OCI-LY7 (cell line): Measurements from ENCODE around the gene PDS5B. TPM values are rescaled to one million over a fixed set of nuclear protein-coding genes. Genes with fewer than 3 reads are reported as not detected.

Experiments
- BruUV-seq: library from RNA; stranded (reverse); fragments of 400-500 nt; replicated peaks from 2 replicates; lab custom pipeline; 2021; lab: Mats Ljungman, UMichigan
- CTCF ChIA-PET: fragments of 300-600 bp; sonication (Branson Sonifier 250); formaldehyde crosslinking; loops from one replicate; lab custom pipeline; 2022; ENCODE audit warnings: antibody characterized with exemption; ENCODE audit not compliant: unreplicated experiment; lab: Charles Lee
- POLR2A ChIA-PET: fragments of 300-600 bp; sonication (Branson Sonifier 250); formaldehyde crosslinking; loops from one replicate; lab custom pipeline; 2022; ENCODE audit warnings: antibody characterized with exemption; lab: Charles Lee
- DNase-seq: peaks from one replicate; pipeline ENCODE4 v3.0.0-alpha.2; 2015; ENCODE audit warnings: low spot score
- H2AFZ ChIP-seq: fragments of 200-600 bp; sonication (generic), shearing (Covaris generic); 2 replicates; pipeline ENCODE4 v1.6.1; 2014; ENCODE audit warnings: mild to moderate bottlenecking, antibody characterized with exemption, low read length, moderate library complexity
- H3K27ac ChIP-seq: fragments of 200-600 bp; sonication (generic); 2 replicates; pipeline ENCODE4 v1.5.1; 2014; ENCODE audit warnings: mixed run types, low read depth, mild to moderate bottlenecking, moderate library complexity, low read length, inconsistent platforms; ENCODE audit not compliant: poor library complexity, severe bottlenecking
- H3K36me3 ChIP-seq: fragments of 200-600 bp; sonication (generic); 2 replicates; pipeline ENCODE4 v1.6.1; 2014; ENCODE audit warnings: mild to moderate bottlenecking, antibody characterized with exemption, low read length, moderate library complexity, mixed read lengths; ENCODE audit not compliant: insufficient read depth
- H3K4me1 ChIP-seq: fragments of 200-600 bp; sonication (generic); 2 replicates; pipeline ENCODE4 v1.5.1; 2014; ENCODE audit warnings: mild to moderate bottlenecking, low read length; ENCODE audit not compliant: insufficient read depth, poor library complexity, severe bottlenecking
- H3K4me2 ChIP-seq: fragments of 200-600 bp; sonication (generic); 2 replicates; pipeline ENCODE4 v1.6.1; 2014; ENCODE audit warnings: mild to moderate bottlenecking, low read length
- H3K4me3 ChIP-seq: fragments of 200-600 bp; sonication (generic); 2 replicates; pipeline ENCODE4 v1.5.1; 2014; ENCODE audit warnings: mild to moderate bottlenecking, low read depth, low read length; ENCODE audit not compliant: poor library complexity, severe bottlenecking
- H3K79me2 ChIP-seq: fragments of 200-600 bp; sonication (generic); 2 replicates; pipeline ENCODE4 v1.6.1; 2016; ENCODE audit warnings: low read depth, mild to moderate bottlenecking, low read length, moderate library complexity, mixed read lengths; ENCODE audit not compliant: insufficient read depth
- H3K9me2 ChIP-seq: fragments of 200-600 bp; sonication (generic); 2 replicates; pipeline ENCODE4 v1.6.1; 2016; ENCODE audit warnings: mild to moderate bottlenecking, low read length, mixed read lengths; ENCODE audit not compliant: insufficient read depth
- H3K9me3 ChIP-seq: fragments of 200-600 bp; sonication (generic); 2 replicates; pipeline ENCODE4 v1.6.1; 2014; ENCODE audit warnings: mild to moderate bottlenecking, mixed run types, low read length, mixed read lengths
- H4K20me1 ChIP-seq: fragments of 200-600 bp; sonication (generic); 2 replicates; pipeline ENCODE4 v1.6.1; 2014; ENCODE audit warnings: mild to moderate bottlenecking, antibody characterized with exemption, low read length, moderate library complexity, mixed read lengths; ENCODE audit not compliant: insufficient read depth
- EZH2phosphoT487 ChIP-seq: fragments of 200-600 bp; sonication (generic); IDR thresholded peaks from 2 replicates; pipeline ENCODE4 v1.6.1; 2018; ENCODE audit warnings: low read depth, borderline replicate concordance, mild to moderate bottlenecking, mixed run types, antibody characterized with exemption, low read length, moderate library complexity, mixed read lengths
- intact Hi-C: fragments of 100-400 bp; cut with micrococcal nuclease; formaldehyde crosslinking; loops from one replicate; pipeline ENCODE4 v1.10.0; 2022; ENCODE audit not compliant: unreplicated experiment
- total RNA-seq, 2 experiments: library from RNA; depleted of rRNA in 1 of 2; stranded (reverse); fragments of >200 nt in 1 of 2; shearing (Covaris generic) in 1 of 2; gene quantifications; 2 replicates each; pipeline ENCODE4 v1.2.3, GENCODE V29; 2014 to 2022
- TF ChIP-seq, protein P1 (sequence below): fragments of 200-600 bp; sonication (generic); conservative IDR thresholded peaks from 2 replicates; pipeline ENCODE4 v1.5.1; 2014; ENCODE audit warnings: mild to moderate bottlenecking, antibody characterized with exemption, low read length, moderate library complexity, mixed read lengths

Gene PDS5B
- total RNA-seq, 2 experiments from 2014 or later = 34.1 to 70.4 TPM

DNA sequence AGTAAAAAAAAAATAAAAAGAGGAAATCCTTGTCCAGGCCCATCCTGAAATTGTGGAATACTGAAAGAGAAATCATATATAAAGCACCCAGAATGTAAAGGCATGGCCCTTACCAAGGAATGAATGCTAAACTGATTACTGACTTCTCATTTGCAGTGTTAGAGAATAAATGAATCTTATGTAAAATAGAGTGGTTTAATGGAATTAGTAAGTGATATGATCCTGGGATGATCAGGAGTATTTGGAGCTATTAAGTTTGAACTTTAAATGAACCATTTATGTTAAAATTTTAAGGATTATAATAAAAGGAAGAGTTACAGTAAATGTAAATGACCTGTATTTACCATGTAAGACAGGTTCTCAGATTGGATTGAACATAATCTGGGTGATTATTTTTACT lies 75.4 kb downstream of the PDS5B start:
- ChIA-PET CTCF (no interaction called here), POLR2A (interaction anchor here (0.7 to 1.7 kb wide), 3 partner anchors 10 to 51 kb away, joined by 3 to 11 read pairs (median 8); no protein-coding TSS in a partner anchor)
- H4K20me1 ChIP-seq = peaks cover 4% of the 10 kb centered on the region; the same call in 1 of the 2 replicates
- intact Hi-C loops = no loop called here
- H3K9me2 ChIP-seq = no peaks in the 10 kb centered on the region
- peaks cover 48% of the 10 kb centered on the region for H3K36me3 ChIP-seq
- peaks cover 30% of the 10 kb centered on the region for H3K79me2 ChIP-seq
- no peak overlapping the region for H3K27ac ChIP-seq
- no peak for TF ChIP-seq EZH2phosphoT487
- TF ChIP-seq, protein P1, sequence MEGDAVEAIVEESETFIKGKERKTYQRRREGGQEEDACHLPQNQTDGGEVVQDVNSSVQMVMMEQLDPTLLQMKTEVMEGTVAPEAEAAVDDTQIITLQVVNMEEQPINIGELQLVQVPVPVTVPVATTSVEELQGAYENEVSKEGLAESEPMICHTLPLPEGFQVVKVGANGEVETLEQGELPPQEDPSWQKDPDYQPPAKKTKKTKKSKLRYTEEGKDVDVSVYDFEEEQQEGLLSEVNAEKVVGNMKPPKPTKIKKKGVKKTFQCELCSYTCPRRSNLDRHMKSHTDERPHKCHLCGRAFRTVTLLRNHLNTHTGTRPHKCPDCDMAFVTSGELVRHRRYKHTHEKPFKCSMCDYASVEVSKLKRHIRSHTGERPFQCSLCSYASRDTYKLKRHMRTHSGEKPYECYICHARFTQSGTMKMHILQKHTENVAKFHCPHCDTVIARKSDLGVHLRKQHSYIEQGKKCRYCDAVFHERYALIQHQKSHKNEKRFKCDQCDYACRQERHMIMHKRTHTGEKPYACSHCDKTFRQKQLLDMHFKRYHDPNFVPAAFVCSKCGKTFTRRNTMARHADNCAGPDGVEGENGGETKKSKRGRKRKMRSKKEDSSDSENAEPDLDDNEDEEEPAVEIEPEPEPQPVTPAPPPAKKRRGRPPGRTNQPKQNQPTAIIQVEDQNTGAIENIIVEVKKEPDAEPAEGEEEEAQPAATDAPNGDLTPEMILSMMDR = no peak
- no peak for DNase-seq
- no peak overlapping the region for H2AFZ ChIP-seq
- peaks cover 8% of the 10 kb centered on the region; the same call in 1 of the 2 replicates for H3K9me3 ChIP-seq
- no TSS peak for BruUV-seq
- no peak overlapping the region for H3K4me3 ChIP-seq
- no peak overlapping the region for H3K4me2 ChIP-seq
- no peaks in the 10 kb centered on the region for H3K4me1 ChIP-seq

DNA sequence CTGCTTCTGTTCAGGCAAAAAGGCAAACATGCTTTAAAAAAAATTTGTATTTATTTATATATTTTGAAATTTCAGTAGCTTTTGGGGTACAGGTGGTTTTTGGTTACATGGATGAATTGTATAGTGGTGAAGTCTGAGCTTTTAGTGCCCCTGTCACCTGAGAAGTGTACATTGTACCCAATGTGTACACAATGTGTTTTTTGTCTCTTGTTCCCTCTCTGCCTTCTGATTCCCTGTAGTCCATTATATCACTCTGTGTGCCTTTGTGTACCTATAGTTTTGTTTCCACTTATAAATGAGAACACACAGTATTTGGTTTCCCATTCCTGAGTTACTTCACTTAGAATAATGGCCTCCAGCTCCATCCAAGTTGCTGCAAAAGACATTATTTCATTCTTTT lies 77.4 kb downstream of the PDS5B start:
- no peaks in the 10 kb centered on the region for H3K9me2 ChIP-seq
- TF ChIP-seq, protein P1 = no peak
- no peak for TF ChIP-seq EZH2phosphoT487
- H3K4me3 ChIP-seq = no peak overlapping the region
- no peak overlapping the region for H3K27ac ChIP-seq
- no peaks in the 10 kb centered on the region for H3K4me1 ChIP-seq
- H4K20me1 ChIP-seq = no peaks in the 10 kb centered on the region
- no peak overlapping the region for H3K4me2 ChIP-seq
- CTCF ChIA-PET = no interaction called here
- POLR2A ChIA-PET = interaction anchor here (1.3 kb wide), 1 partner anchor 50 kb away, joined by 3 read pairs; no protein-coding TSS in a partner anchor
- no peak overlapping the region for H2AFZ ChIP-seq
- peaks cover 43% of the 10 kb centered on the region for H3K36me3 ChIP-seq
- DNase-seq = no peak
- no TSS peak for BruUV-seq
- H3K79me2 ChIP-seq = peaks cover 10% of the 10 kb centered on the region; the same call in 1 of the 2 replicates
- H3K9me3 ChIP-seq = no peaks in the 10 kb centered on the region
- intact Hi-C loops = no loop called here

DNA sequence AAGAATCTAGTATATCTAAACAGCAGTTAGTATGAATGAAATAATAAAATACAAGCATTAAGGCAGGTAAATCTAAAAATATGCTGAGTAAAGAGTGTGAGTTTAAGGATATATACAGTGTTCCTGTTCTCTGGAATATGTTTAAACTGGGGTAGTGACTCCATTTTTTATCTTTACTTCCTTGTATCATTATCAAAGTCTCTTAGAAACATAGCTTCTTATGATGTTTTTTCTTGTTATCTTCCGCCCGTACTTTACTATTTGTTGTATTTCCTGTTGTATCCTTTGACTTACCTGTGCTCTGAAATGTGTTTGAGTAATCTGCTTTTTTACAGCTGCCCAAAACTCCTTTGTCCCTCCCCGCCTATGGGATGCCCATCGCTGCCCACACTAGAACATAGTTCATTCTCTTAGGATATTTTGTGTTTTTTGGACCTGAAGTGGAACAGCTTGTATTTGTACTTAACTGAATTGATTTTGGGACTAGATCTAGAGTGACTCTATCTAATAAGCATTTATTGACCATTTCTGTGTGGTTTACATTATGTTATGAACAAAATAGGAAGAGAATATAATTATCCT lies 80.8 kb downstream of the PDS5B start:
- Histone ChIP-seq H3K9me2 (no peaks in the 10 kb centered on the region), H3K4me1 (no peaks in the 10 kb centered on the region), H4K20me1 (no peaks in the 10 kb centered on the region), H3K36me3 (peaks cover 50% of the 10 kb centered on the region; the same call in 1 of the 2 replicates), H3K4me2 (no peak overlapping the region), H2AFZ (no peak overlapping the region), H3K79me2 (peaks cover 4% of the 10 kb centered on the region; the same call in 1 of the 2 replicates), H3K4me3 (no peak overlapping the region), H3K9me3 (no peaks in the 10 kb centered on the region), H3K27ac (no peak overlapping the region)
- no peak for TF ChIP-seq EZH2phosphoT487
- TF ChIP-seq, protein P1 = no peak
- no peak for DNase-seq
- intact Hi-C loops = no loop called here
- ChIA-PET POLR2A (interaction anchor here (0.5 to 1.0 kb wide), 2 partner anchors 10 to 67 kb away, joined by 3 read pairs; no protein-coding TSS in a partner anchor), CTCF (no interaction called here)
- no TSS peak for BruUV-seq
